Astrocyte (in vitro differentiated cells and primary cell): Measurements from ENCODE around the gene FEM1A. TPM values are rescaled to one million over a fixed set of nuclear protein-coding genes. Genes with fewer than 3 reads are reported as not detected.

ENCODE experiments used
- DNase-seq: peaks from one replicate; pipeline ENCODE4 v3.0.0-alpha.2; 2010; ENCODE audit warnings: low read depth
- FAIRE-seq: peaks from 2 replicates; lab custom pipeline; 2011; peaks lifted over from hg19 to GRCh38; lab: Jason Lieb, UNC
- H2AFZ ChIP-seq: 2 replicates; pipeline ENCODE4 v1.6.0; 2012; ENCODE audit warnings: low read depth, low read length, inconsistent platforms
- H3K27ac ChIP-seq: 2 replicates; pipeline ENCODE4 v1.5.1; 2011; ENCODE audit warnings: low read depth, low read length, inconsistent platforms
- H3K27me3 ChIP-seq: 2 replicates; pipeline ENCODE4 v1.6.0; 2011; ENCODE audit warnings: low read length, inconsistent platforms; ENCODE audit not compliant: insufficient read depth
- H3K36me3 ChIP-seq: 2 replicates; pipeline ENCODE4 v1.5.1; 2011; ENCODE audit warnings: low read length, inconsistent platforms; ENCODE audit not compliant: insufficient read depth
- H3K4me1 ChIP-seq: 2 replicates; pipeline ENCODE4 v1.5.1; 2011; ENCODE audit warnings: low read length, inconsistent platforms; ENCODE audit not compliant: insufficient read depth
- H3K4me2 ChIP-seq: 2 replicates; pipeline ENCODE4 v1.6.0; 2012; ENCODE audit warnings: low read length, inconsistent platforms
- H3K4me3 ChIP-seq: 2 replicates; pipeline ENCODE4 v1.5.1; 2011; ENCODE audit warnings: low read depth, mild to moderate bottlenecking, low read length, inconsistent platforms; ENCODE audit not compliant: insufficient read depth
- H3K79me2 ChIP-seq: 2 replicates; pipeline ENCODE4 v1.6.0; 2012; ENCODE audit warnings: mild to moderate bottlenecking, low read length, inconsistent platforms; ENCODE audit not compliant: insufficient read depth
- H3K9ac ChIP-seq: 2 replicates; pipeline ENCODE4 v1.6.0; 2012; ENCODE audit warnings: mild to moderate bottlenecking, low read length, inconsistent platforms
- H3K9me3 ChIP-seq: 2 replicates; pipeline ENCODE4 v1.5.1; 2012; ENCODE audit warnings: low read depth, mild to moderate bottlenecking, low read length, inconsistent platforms; ENCODE audit not compliant: insufficient read depth
- H4K20me1 ChIP-seq: 2 replicates; pipeline ENCODE4 v1.6.0; 2012; ENCODE audit warnings: low read length, inconsistent platforms; ENCODE audit not compliant: insufficient read depth
- H3K27ac Mint-ChIP-seq: one replicate; pipeline ENCODE4 v1.8.0; 2021; ENCODE audit warnings: mild to moderate bottlenecking, mixed read lengths; ENCODE audit not compliant: unreplicated experiment
- H3K27me3 Mint-ChIP-seq: one replicate; pipeline ENCODE4 v1.8.0; 2021; ENCODE audit warnings: low read depth, mixed read lengths; ENCODE audit not compliant: unreplicated experiment
- H3K36me3 Mint-ChIP-seq: one replicate; pipeline ENCODE4 v1.8.0; 2021; ENCODE audit warnings: low read depth, mixed read lengths; ENCODE audit not compliant: unreplicated experiment
- H3K4me1 Mint-ChIP-seq: one replicate; pipeline ENCODE4 v1.8.0; 2021; ENCODE audit warnings: low read depth, mixed read lengths; ENCODE audit not compliant: unreplicated experiment
- H3K4me3 Mint-ChIP-seq: one replicate; pipeline ENCODE4 v1.8.0; 2021; ENCODE audit warnings: mild to moderate bottlenecking, moderate library complexity, mixed read lengths; ENCODE audit not compliant: unreplicated experiment
- H3K9me3 Mint-ChIP-seq: one replicate; pipeline ENCODE4 v1.8.0; 2021; ENCODE audit warnings: mild to moderate bottlenecking, mixed read lengths; ENCODE audit not compliant: unreplicated experiment
- EZH2 ChIP-seq: IDR thresholded peaks from 2 replicates; pipeline ENCODE4 v1.6.1; 2012; ENCODE audit warnings: mild to moderate bottlenecking, low read length, inconsistent platforms; ENCODE audit not compliant: insufficient read depth
- total RNA-seq: library from RNA; stranded (reverse); gene quantifications from 2 replicates; pipeline ENCODE4 v1.2.1, GENCODE V29; 2021
- TF ChIP-seq, protein P1 (sequence below): IDR thresholded peaks from 2 replicates; pipeline ENCODE4 v1.5.1; 2011; ENCODE audit warnings: low read depth, mild to moderate bottlenecking, inconsistent platforms, low read length, moderate library complexity; ENCODE audit not compliant: insufficient read depth

Gene FEM1A
- total RNA-seq, 1 donor from 2014 or later: 12.0 TPM

GRCh38 chr19:4801085-4801619 is 9.6 kb downstream of the FEM1A start:
- H3K4me2 ChIP-seq: no peak overlapping the region
- H3K27me3 ChIP-seq: no peaks in the 10 kb centered on the region
- Mint-ChIP-seq H3K4me1 (no peaks in the 10 kb centered on the region), H3K4me3 (no peak overlapping the region), H3K36me3 (peaks cover 2% of the 10 kb centered on the region), H3K27ac (no peak overlapping the region), H3K9me3 (no peaks in the 10 kb centered on the region), H3K27me3 (no peaks in the 10 kb centered on the region)
- H3K9ac ChIP-seq: no peak overlapping the region
- H3K9me3 ChIP-seq: no peaks in the 10 kb centered on the region
- H2AFZ ChIP-seq: no peak overlapping the region
- peaks cover 11% of the 10 kb centered on the region for H4K20me1 ChIP-seq
- H3K27ac ChIP-seq: no peak overlapping the region
- H3K4me3 ChIP-seq: no peak overlapping the region
- DNase-seq: no peak
- TF ChIP-seq, protein P1, sequence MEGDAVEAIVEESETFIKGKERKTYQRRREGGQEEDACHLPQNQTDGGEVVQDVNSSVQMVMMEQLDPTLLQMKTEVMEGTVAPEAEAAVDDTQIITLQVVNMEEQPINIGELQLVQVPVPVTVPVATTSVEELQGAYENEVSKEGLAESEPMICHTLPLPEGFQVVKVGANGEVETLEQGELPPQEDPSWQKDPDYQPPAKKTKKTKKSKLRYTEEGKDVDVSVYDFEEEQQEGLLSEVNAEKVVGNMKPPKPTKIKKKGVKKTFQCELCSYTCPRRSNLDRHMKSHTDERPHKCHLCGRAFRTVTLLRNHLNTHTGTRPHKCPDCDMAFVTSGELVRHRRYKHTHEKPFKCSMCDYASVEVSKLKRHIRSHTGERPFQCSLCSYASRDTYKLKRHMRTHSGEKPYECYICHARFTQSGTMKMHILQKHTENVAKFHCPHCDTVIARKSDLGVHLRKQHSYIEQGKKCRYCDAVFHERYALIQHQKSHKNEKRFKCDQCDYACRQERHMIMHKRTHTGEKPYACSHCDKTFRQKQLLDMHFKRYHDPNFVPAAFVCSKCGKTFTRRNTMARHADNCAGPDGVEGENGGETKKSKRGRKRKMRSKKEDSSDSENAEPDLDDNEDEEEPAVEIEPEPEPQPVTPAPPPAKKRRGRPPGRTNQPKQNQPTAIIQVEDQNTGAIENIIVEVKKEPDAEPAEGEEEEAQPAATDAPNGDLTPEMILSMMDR: no peak
- TF ChIP-seq EZH2: no peak
- peaks cover 8% of the 10 kb centered on the region for H3K79me2 ChIP-seq
- no peaks in the 10 kb centered on the region for H3K4me1 ChIP-seq
- H3K36me3 ChIP-seq: peaks cover 7% of the 10 kb centered on the region
- FAIRE-seq: no peak

- H3K4me2 ChIP-seq: no peak overlapping the region
- DNase-seq (no peak), FAIRE-seq (no peak)
Measured at GRCh38 chr19:4802711-4803110, 11.2 kb downstream of the FEM1A start.

More at GRCh38 chr19:4802711-4803110, 11.2 kb downstream of the FEM1A start:
- Mint-ChIP-seq H3K27ac (no peak overlapping the region), H3K27me3 (no peaks in the 10 kb centered on the region), H3K4me1 (no peaks in the 10 kb centered on the region), H3K4me3 (no peak overlapping the region), H3K36me3 (peaks cover 2% of the 10 kb centered on the region), H3K9me3 (no peaks in the 10 kb centered on the region)
- no peaks in the 10 kb centered on the region for H4K20me1 ChIP-seq
- H3K9me3 ChIP-seq: no peaks in the 10 kb centered on the region
- no peaks in the 10 kb centered on the region for H3K27me3 ChIP-seq
- H3K79me2 ChIP-seq: no peaks in the 10 kb centered on the region
- TF ChIP-seq EZH2: no peak
- TF ChIP-seq, protein P1: no peak
- H3K4me1 ChIP-seq: no peaks in the 10 kb centered on the region
- H3K4me3 ChIP-seq: no peak overlapping the region
- H3K27ac ChIP-seq: no peak overlapping the region
- H3K36me3 ChIP-seq: no peaks in the 10 kb centered on the region
- H3K9ac ChIP-seq: no peak overlapping the region
- no peak overlapping the region for H2AFZ ChIP-seq
